Transverse colon (tissue), 4 donors: Measurements from ENCODE around the gene PRPF38A.

Source experiments
- CTCF ChIP-seq, 5 experiments: fragments of 200-600 bp in 3 of 5; fragments of 450-650 bp in 2 of 5; sonication (generic) in 3 of 5; IDR thresholded peaks; 1 replicate in 2 of 5; 2 replicates in 3 of 5; pipeline ENCODE4 v1.5.1; 2016 to 2017; ENCODE audit warnings: antibody characterized with exemption in 5 of 5, inconsistent platforms in 3 of 5, mild to moderate bottlenecking in 2 of 5, moderate library complexity in 1 of 5
- EP300 ChIP-seq: sonication (generic); formaldehyde crosslinking; IDR thresholded peaks from one replicate; pipeline ENCODE4 v1.6.1; 2017; ENCODE audit warnings: antibody characterized with exemption, low read depth
- POLR2A ChIP-seq: fragments of 450-650 bp; IDR thresholded peaks from one replicate; pipeline ENCODE4 v1.6.1; 2016; ENCODE audit warnings: antibody characterized with exemption, mild to moderate bottlenecking, moderate library complexity
- POLR2AphosphoS5 ChIP-seq, 3 donors: sonication (generic); formaldehyde crosslinking; IDR thresholded peaks; one replicate each; pipeline ENCODE4 v1.6.1; 2016; ENCODE audit warnings: antibody characterized with exemption in 3 of 3

GRCh38 chr1:52435211-52435610 is 30.8 kb downstream of the PRPF38A start:
- TF ChIP-seq POLR2A (no peak), EP300 (no peak), CTCF (IDR thresholded peaks at IDR 0.05) (no peak), POLR2AphosphoS5 (IDR thresholded peaks at IDR 0.05) (no peak)
